Astrocyte of the cerebellum (primary cell): ENCODE results near the gene FBN2.
"Not testable (repeated sequence)": the region's sequence is repeated elsewhere in the genome, so short reads cannot be mapped to it uniquely, and the experiment has no call there.

ENCODE experiments used
- DNase-seq: peaks from one replicate; pipeline ENCODE4 v3.0.0-alpha.2; 2011; ENCODE audit warnings: low read depth
- H3K4me3 ChIP-seq: 2 replicates; pipeline ENCODE4 v1.5.1; 2011; ENCODE audit warnings: mild to moderate bottlenecking, low read depth, low read length, moderate library complexity
- in situ Hi-C: cut with HindIII; loops from 2 replicates; pipeline ENCODE4 v1.10.0; 2017; ENCODE audit warnings: low sequenced_read_pairs
- TF ChIP-seq, protein P1 (sequence below): IDR thresholded peaks from 2 replicates; pipeline ENCODE4 v1.5.1; 2012; ENCODE audit warnings: low read length, low read depth, moderate library complexity, mild to moderate bottlenecking; ENCODE audit errors: missing control alignments

FBN2 gene

DNA sequence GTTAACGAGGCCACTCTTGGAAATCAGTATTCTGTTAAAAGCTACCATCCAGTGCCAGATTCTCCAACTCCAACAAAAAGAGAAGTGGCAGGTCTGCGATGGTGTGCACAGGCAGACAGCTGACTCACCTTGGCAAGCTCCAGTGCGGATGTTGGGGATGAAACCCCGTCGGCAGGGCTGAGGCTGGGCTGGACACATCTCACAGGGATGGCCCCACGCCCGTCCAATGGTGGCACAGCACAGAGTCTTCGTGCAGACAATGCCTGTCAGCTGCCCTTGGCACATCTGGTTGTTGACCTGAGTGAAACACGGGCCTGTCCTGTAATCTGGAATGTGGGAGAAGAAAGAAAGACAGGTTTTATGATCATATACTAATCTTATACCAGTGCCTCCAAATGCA lies 73.4 kb downstream of the FBN2 start:
- in situ Hi-C loops, result no loop called here
- H3K4me3 ChIP-seq, result no peak overlapping the region
- TF ChIP-seq, protein P1, sequence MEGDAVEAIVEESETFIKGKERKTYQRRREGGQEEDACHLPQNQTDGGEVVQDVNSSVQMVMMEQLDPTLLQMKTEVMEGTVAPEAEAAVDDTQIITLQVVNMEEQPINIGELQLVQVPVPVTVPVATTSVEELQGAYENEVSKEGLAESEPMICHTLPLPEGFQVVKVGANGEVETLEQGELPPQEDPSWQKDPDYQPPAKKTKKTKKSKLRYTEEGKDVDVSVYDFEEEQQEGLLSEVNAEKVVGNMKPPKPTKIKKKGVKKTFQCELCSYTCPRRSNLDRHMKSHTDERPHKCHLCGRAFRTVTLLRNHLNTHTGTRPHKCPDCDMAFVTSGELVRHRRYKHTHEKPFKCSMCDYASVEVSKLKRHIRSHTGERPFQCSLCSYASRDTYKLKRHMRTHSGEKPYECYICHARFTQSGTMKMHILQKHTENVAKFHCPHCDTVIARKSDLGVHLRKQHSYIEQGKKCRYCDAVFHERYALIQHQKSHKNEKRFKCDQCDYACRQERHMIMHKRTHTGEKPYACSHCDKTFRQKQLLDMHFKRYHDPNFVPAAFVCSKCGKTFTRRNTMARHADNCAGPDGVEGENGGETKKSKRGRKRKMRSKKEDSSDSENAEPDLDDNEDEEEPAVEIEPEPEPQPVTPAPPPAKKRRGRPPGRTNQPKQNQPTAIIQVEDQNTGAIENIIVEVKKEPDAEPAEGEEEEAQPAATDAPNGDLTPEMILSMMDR, result no peak
- no peak for DNase-seq

GRCh38 chr5:128462330-128462729 lies 75.7 kb downstream of the FBN2 start:
- no peak for DNase-seq
- TF ChIP-seq, protein P1, result no peak
- in situ Hi-C loops, result no loop called here
- no peak overlapping the region for H3K4me3 ChIP-seq

GRCh38 chr5:128457147-128457915 lies 80.7 kb downstream of the FBN2 start:
- DNase-seq, H3K4me3 ChIP-seq, in situ Hi-C loops: not testable (repeated sequence)

GRCh38 chr5:128455841-128456361 lies 82.1 kb downstream of the FBN2 start:
- TF ChIP-seq, protein P1, result no peak
- H3K4me3 ChIP-seq, result no peak overlapping the region
- DNase-seq, result no peak
- in situ Hi-C loops, result no loop called here

- TF ChIP-seq, protein P1, result no peak
- no peak overlapping the region for H3K4me3 ChIP-seq
- in situ Hi-C loops, result no loop called here
- no peak for DNase-seq
Measured at GRCh38 chr5:128453121-128453520, 84.9 kb downstream of the FBN2 start.

GRCh38 chr5:128447224-128447623 lies 90.8 kb downstream of the FBN2 start:
- H3K4me3 ChIP-seq, in situ Hi-C loops, DNase-seq: not testable (repeated sequence)

DNA sequence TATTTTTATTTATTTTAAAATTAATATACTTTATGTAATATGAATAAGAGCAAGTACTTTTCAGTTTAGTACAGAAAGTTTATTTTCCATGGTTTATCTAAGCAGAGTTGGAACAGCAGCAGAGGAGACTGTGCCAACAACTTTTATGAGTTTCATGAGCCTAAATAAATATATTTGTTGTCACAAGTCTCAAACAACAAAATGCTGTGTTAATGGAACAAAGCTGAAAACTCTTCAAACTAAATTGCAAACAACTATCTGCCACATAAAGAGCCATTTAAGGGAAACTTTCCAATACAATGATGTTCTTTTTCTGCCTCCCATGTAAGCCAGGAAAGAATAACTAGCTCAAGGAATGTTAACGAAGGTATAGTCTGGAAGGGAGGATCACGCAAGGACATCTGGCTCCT lies 96.1 kb downstream of the FBN2 start:
- in situ Hi-C loops, result no loop called here
- H3K4me3 ChIP-seq, result no peak overlapping the region
- TF ChIP-seq, protein P1, result no peak
- DNase-seq, result no peak
